Astrocyte (in vitro differentiated cells and primary cell): ENCODE measurements around the gene OSBP2. TPM values are rescaled to one million over a fixed set of nuclear protein-coding genes. Genes with fewer than 3 reads are reported as not detected.

Source experiments
- DNase-seq: peaks from one replicate; pipeline ENCODE4 v3.0.0-alpha.2; 2010; ENCODE audit warnings: low read depth
- FAIRE-seq: peaks from 2 replicates; lab custom pipeline; 2011; peaks lifted over from hg19 to GRCh38; lab: Jason Lieb, UNC
- H2AFZ ChIP-seq: 2 replicates; pipeline ENCODE4 v1.6.0; 2012; ENCODE audit warnings: low read depth, low read length, inconsistent platforms
- H3K27ac ChIP-seq: 2 replicates; pipeline ENCODE4 v1.5.1; 2011; ENCODE audit warnings: low read depth, low read length, inconsistent platforms
- H3K27me3 ChIP-seq: 2 replicates; pipeline ENCODE4 v1.6.0; 2011; ENCODE audit warnings: low read length, inconsistent platforms; ENCODE audit not compliant: insufficient read depth
- H3K36me3 ChIP-seq: 2 replicates; pipeline ENCODE4 v1.5.1; 2011; ENCODE audit warnings: low read length, inconsistent platforms; ENCODE audit not compliant: insufficient read depth
- H3K4me1 ChIP-seq: 2 replicates; pipeline ENCODE4 v1.5.1; 2011; ENCODE audit warnings: low read length, inconsistent platforms; ENCODE audit not compliant: insufficient read depth
- H3K4me2 ChIP-seq: 2 replicates; pipeline ENCODE4 v1.6.0; 2012; ENCODE audit warnings: low read length, inconsistent platforms
- H3K4me3 ChIP-seq: 2 replicates; pipeline ENCODE4 v1.5.1; 2011; ENCODE audit warnings: low read depth, mild to moderate bottlenecking, low read length, inconsistent platforms; ENCODE audit not compliant: insufficient read depth
- H3K79me2 ChIP-seq: 2 replicates; pipeline ENCODE4 v1.6.0; 2012; ENCODE audit warnings: mild to moderate bottlenecking, low read length, inconsistent platforms; ENCODE audit not compliant: insufficient read depth
- H3K9ac ChIP-seq: 2 replicates; pipeline ENCODE4 v1.6.0; 2012; ENCODE audit warnings: mild to moderate bottlenecking, low read length, inconsistent platforms
- H3K9me3 ChIP-seq: 2 replicates; pipeline ENCODE4 v1.5.1; 2012; ENCODE audit warnings: low read depth, mild to moderate bottlenecking, low read length, inconsistent platforms; ENCODE audit not compliant: insufficient read depth
- H4K20me1 ChIP-seq: 2 replicates; pipeline ENCODE4 v1.6.0; 2012; ENCODE audit warnings: low read length, inconsistent platforms; ENCODE audit not compliant: insufficient read depth
- H3K27ac Mint-ChIP-seq: one replicate; pipeline ENCODE4 v1.8.0; 2021; ENCODE audit warnings: mild to moderate bottlenecking, mixed read lengths; ENCODE audit not compliant: unreplicated experiment
- H3K27me3 Mint-ChIP-seq: one replicate; pipeline ENCODE4 v1.8.0; 2021; ENCODE audit warnings: low read depth, mixed read lengths; ENCODE audit not compliant: unreplicated experiment
- H3K36me3 Mint-ChIP-seq: one replicate; pipeline ENCODE4 v1.8.0; 2021; ENCODE audit warnings: low read depth, mixed read lengths; ENCODE audit not compliant: unreplicated experiment
- H3K4me1 Mint-ChIP-seq: one replicate; pipeline ENCODE4 v1.8.0; 2021; ENCODE audit warnings: low read depth, mixed read lengths; ENCODE audit not compliant: unreplicated experiment
- H3K4me3 Mint-ChIP-seq: one replicate; pipeline ENCODE4 v1.8.0; 2021; ENCODE audit warnings: mild to moderate bottlenecking, moderate library complexity, mixed read lengths; ENCODE audit not compliant: unreplicated experiment
- H3K9me3 Mint-ChIP-seq: one replicate; pipeline ENCODE4 v1.8.0; 2021; ENCODE audit warnings: mild to moderate bottlenecking, mixed read lengths; ENCODE audit not compliant: unreplicated experiment
- EZH2 ChIP-seq: IDR thresholded peaks from 2 replicates; pipeline ENCODE4 v1.6.1; 2012; ENCODE audit warnings: mild to moderate bottlenecking, low read length, inconsistent platforms; ENCODE audit not compliant: insufficient read depth
- total RNA-seq: library from RNA; stranded (reverse); gene quantifications from 2 replicates; pipeline ENCODE4 v1.2.1, GENCODE V29; 2021
- TF ChIP-seq, protein P1 (sequence below): IDR thresholded peaks from 2 replicates; pipeline ENCODE4 v1.5.1; 2011; ENCODE audit warnings: low read depth, mild to moderate bottlenecking, inconsistent platforms, low read length, moderate library complexity; ENCODE audit not compliant: insufficient read depth

OSBP2 gene
- total RNA-seq, 1 donor from 2014 or later: 0.48 TPM

DNA sequence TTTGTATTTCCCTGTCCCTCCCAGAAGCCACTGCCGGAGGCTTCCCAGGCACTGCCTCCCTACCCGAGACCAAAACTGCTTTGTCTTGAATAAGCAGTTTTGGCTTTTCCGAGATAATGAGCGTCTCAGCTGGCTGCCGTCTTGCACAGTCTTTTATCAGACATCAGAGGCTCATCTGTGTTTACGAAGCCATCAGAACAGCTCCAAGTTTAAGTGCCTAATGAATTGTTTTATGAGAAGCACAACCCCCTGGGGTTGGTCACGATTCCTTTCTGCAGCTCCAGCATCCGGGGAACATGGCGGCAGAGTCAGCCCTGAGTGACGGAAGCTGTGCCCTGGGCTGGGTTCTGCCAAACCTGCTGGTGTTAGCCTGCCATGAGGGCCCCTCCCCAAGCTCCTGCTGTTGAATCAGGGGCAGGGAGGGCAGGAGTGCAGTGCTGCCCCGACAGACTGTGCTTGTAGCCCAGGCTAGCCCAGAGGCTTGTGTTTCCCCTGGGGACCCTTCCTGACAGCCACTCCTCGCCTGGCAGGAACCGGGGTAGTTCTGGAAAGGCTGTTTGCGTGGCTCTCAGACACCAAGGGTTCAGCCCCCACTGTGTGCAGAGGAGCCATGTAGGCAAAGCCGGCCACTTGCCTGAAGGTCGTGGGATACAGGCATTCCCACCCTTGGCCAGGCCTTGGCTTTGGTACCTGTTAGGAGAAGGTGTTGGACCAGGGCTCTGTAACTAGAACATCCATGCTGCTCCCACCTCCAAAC is 177.8 kb downstream of the OSBP2 start:
- no peaks in the 10 kb centered on the region for H3K79me2 ChIP-seq
- no peaks in the 10 kb centered on the region for H3K36me3 ChIP-seq
- no peak overlapping the region for H3K27ac Mint-ChIP-seq
- H3K4me1 Mint-ChIP-seq: peaks cover 9% of the 10 kb centered on the region
- TF ChIP-seq EZH2: no peak
- TF ChIP-seq, protein P1, sequence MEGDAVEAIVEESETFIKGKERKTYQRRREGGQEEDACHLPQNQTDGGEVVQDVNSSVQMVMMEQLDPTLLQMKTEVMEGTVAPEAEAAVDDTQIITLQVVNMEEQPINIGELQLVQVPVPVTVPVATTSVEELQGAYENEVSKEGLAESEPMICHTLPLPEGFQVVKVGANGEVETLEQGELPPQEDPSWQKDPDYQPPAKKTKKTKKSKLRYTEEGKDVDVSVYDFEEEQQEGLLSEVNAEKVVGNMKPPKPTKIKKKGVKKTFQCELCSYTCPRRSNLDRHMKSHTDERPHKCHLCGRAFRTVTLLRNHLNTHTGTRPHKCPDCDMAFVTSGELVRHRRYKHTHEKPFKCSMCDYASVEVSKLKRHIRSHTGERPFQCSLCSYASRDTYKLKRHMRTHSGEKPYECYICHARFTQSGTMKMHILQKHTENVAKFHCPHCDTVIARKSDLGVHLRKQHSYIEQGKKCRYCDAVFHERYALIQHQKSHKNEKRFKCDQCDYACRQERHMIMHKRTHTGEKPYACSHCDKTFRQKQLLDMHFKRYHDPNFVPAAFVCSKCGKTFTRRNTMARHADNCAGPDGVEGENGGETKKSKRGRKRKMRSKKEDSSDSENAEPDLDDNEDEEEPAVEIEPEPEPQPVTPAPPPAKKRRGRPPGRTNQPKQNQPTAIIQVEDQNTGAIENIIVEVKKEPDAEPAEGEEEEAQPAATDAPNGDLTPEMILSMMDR: no peak
- H2AFZ ChIP-seq: no peak overlapping the region
- H4K20me1 ChIP-seq: no peaks in the 10 kb centered on the region
- no peak for DNase-seq
- no peak overlapping the region for H3K4me3 Mint-ChIP-seq
- no peak for FAIRE-seq
- no peaks in the 10 kb centered on the region for H3K27me3 ChIP-seq
- peaks cover 24% of the 10 kb centered on the region for H3K27me3 Mint-ChIP-seq
- H3K9ac ChIP-seq: no peak overlapping the region
- peaks cover 2% of the 10 kb centered on the region for H3K36me3 Mint-ChIP-seq
- H3K4me2 ChIP-seq: no peak overlapping the region
- peaks cover 5% of the 10 kb centered on the region for H3K4me1 ChIP-seq
- H3K9me3 Mint-ChIP-seq: no peaks in the 10 kb centered on the region
- H3K9me3 ChIP-seq: no peaks in the 10 kb centered on the region
- no peak overlapping the region for H3K27ac ChIP-seq
- H3K4me3 ChIP-seq: no peak overlapping the region

DNA sequence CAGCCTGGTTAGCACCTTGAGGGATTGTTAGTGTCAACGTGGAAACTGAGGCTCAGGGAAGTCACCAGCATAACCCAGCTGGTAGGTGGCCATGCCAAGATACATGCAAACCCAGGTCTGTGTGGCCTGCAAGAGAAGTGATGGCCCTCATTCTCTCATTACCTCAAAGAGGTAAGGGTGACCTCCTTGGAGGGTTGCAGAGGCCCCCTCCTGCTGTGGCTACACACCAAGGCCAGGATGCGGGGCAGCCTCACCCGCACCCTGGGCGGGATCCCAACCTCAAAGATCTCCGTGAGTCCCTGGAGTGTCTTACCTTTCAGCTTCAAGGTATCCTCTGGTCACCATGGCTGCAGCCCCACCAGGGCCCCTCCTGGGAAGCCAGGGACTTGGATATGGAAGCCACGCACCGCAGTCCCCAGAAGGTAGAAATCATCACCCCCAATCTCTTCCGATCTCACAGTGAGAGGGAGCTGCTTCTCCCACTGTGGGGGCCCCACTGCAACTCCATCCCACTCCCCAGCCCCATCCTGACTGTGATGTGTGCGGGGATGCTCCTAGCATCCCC is 178.5 kb downstream of the OSBP2 start:
- FAIRE-seq: no peak
- Mint-ChIP-seq H3K4me1 (peaks cover 9% of the 10 kb centered on the region), H3K27ac (no peak overlapping the region)

More for the DNA sequence above, 178.5 kb downstream of the OSBP2 start:
- DNase-seq: no peak
- H3K36me3 ChIP-seq: no peaks in the 10 kb centered on the region
- no peak overlapping the region for H3K4me3 ChIP-seq
- H3K27ac ChIP-seq: no peak overlapping the region
- no peaks in the 10 kb centered on the region for H3K27me3 ChIP-seq
- H4K20me1 ChIP-seq: no peaks in the 10 kb centered on the region
- H3K4me3 Mint-ChIP-seq: no peak overlapping the region
- peaks cover 5% of the 10 kb centered on the region for H3K4me1 ChIP-seq
- no peak overlapping the region for H3K9ac ChIP-seq
- no peak for TF ChIP-seq EZH2
- TF ChIP-seq, protein P1: no peak
- H3K36me3 Mint-ChIP-seq: peaks cover 2% of the 10 kb centered on the region
- H3K9me3 Mint-ChIP-seq: no peaks in the 10 kb centered on the region
- no peaks in the 10 kb centered on the region for H3K79me2 ChIP-seq
- H3K27me3 Mint-ChIP-seq: peaks cover 22% of the 10 kb centered on the region
- H2AFZ ChIP-seq: no peak overlapping the region
- no peak overlapping the region for H3K4me2 ChIP-seq
- H3K9me3 ChIP-seq: no peaks in the 10 kb centered on the region
